GM15510 (cell line): Measurements from ENCODE around the gene ADAD2.

Experiments used
- POLR2A ChIP-seq: IDR thresholded peaks from 3 replicates; pipeline ENCODE4 v1.6.1; 2011; ENCODE audit warnings: borderline replicate concordance; ENCODE audit not compliant: insufficient read length; ENCODE audit errors: extremely low read depth

Gene ADAD2

DNA sequence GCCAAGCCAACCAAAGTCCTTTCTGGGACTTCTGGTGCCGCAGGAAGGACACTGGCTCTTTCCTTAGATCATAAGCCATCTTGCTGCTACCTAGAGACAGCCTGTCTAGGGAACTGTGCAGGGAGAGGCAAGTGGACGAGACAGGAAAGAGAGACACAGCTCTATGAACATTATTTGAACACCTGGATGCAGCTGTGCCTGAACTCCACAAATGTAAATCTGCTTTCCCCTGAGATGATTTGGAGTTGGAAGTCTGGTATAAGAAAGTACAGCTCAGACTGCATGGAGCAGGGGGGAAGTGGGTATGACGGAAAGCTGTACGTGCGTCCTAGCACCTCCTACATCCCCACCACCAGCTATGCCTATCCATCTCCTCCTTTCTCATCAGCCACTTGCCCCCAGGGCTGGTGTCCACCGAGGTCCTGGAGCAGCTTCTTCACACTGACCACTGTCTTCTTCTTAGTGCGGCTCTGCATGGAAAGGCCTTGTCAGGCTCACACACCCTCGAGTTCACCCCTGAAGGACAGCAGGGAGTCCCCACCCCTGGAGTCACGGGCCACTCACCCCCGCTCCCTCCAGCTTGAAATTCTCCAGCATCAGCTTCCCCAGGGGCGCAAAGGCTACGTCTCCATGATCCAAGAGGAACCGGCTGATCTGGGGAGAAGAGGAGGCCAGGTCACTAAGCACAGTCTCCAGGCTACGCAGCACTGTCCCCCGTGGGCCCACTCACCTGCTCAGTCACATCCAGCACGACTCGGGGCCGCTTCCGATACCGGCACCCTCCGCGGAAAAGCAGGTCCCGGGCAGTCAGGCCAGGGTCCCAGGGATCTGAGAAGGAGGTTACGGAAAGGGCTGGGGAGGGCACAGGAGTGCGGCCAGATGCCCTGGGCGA, 8.0 kb upstream of the ADAD2 start:
- no peak for TF ChIP-seq POLR2A

DNA sequence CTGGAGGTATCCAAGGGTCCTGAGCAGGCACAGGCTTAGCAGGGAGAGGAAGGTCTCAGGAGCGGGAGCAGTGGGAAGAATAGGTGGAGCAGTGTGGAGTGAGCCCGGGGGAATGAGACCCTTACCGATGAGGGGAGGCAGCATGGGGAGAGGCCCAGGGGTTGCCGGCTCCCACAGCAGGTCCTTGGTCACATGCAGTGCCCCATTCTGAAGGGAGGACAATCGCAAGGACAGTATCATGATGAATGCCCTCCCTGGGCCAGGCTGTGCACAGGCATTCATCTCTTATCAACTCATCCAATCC, 7.4 kb upstream of the ADAD2 start:
- TF ChIP-seq POLR2A = no peak

DNA sequence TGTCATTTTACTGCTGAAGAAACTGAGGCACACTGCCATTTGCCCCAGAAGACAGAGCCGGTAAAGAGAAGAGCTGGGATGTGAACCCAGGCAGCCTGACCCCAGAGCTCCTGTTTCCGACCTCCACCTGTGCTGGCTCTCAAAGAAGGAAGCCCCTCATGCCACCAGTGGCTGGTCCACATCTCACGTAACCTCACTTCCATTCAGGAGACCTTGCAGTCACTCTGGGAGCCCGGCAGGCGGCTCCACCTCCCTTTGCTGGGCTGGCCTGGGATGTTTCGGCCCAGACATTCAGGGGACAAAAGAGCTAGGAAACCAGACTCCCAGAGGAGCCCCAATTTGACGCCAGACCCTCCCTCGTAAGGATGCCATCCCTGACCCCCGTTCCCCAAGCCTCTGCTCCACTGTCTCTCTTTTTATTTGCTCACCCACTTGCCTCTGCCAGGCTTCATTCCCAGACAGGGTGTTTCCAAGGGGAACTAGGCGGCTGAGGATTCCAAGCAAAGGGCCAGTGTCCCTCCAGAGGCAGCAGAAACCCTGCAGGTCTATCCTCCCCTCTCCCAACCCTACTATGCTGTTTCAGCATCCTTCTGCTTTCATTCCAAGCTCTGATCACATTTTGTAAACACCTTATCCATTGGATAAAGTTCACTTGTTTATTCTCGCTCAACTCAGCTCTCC, 6.9 kb upstream of the ADAD2 start:
- no peak for TF ChIP-seq POLR2A

GRCh38 chr16:84184775-84185174, 6.2 kb upstream of the ADAD2 start:
- no peak for TF ChIP-seq POLR2A

GRCh38 chr16:84186685-84187437, 4.1 kb upstream of the ADAD2 start, which contains the start of gene TAF1C:
TSS of gene TAF1C (minus strand) at chr16:84187057. CDS start at chr16:84184988, 2,069 bp downstream.
- peak; percentile 80 for TF ChIP-seq POLR2A

DNA sequence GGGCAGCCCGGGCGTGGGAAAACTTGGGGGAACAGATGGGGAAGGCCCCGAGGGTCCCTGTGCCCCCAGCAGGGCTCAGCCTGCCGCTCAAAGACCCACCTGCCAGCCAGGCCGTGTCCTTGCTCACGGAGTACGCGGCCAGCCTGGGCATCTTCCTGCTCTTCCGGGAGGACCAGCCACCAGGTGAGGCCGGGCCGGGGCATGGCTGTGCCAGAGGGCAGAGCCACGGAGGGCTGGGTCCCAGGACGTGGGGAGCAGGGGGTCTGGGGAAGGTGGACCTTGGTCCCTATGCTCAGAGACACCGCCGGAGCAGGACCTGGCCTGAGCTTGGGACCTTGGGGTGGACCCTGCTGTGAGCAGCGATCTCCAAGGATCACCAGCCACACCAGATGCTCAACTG, 509 bp downstream of the ADAD2 start:
- TF ChIP-seq POLR2A = no peak

DNA sequence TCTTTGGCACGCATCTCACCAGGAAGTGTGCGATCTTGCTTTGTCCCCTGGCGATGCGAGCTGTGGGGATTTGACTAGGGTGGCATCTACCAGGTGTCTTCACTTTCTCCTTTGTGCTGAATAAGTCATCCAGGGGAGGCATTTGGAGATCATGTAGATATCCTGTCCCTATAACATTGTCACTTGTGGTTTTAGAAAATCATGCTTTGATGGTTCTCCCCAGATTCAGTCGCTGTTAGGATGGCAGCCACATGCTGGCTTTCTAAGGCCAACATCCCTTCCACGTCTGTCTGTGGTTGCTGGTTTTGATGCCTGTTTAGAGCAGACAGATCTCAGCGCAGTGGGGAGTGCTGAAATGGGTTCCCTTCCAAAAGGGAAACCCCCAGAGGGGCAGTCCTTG, 2.5 kb downstream of the ADAD2 start:
- no peak for TF ChIP-seq POLR2A

DNA sequence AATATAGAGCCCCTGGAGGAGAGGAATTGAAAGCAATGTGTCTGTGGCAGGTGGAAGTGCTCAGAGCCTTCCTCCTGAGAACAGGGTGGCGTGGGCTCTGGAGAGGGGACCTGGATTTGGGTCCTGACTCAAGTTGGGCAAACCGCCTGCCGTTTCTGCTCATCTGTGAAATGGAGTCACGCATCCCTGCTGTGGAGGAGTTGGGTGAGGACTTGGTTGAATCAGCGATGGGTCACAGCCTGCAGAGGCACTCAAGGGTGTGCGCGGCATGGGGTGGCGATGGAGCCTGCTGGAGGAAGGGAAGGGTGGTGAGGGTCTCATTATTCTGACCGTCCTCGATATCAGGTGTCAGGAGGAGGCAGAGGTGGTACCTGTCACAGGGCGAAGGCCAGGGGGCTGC, 3.1 kb downstream of the ADAD2 start:
- TF ChIP-seq POLR2A = no peak

DNA sequence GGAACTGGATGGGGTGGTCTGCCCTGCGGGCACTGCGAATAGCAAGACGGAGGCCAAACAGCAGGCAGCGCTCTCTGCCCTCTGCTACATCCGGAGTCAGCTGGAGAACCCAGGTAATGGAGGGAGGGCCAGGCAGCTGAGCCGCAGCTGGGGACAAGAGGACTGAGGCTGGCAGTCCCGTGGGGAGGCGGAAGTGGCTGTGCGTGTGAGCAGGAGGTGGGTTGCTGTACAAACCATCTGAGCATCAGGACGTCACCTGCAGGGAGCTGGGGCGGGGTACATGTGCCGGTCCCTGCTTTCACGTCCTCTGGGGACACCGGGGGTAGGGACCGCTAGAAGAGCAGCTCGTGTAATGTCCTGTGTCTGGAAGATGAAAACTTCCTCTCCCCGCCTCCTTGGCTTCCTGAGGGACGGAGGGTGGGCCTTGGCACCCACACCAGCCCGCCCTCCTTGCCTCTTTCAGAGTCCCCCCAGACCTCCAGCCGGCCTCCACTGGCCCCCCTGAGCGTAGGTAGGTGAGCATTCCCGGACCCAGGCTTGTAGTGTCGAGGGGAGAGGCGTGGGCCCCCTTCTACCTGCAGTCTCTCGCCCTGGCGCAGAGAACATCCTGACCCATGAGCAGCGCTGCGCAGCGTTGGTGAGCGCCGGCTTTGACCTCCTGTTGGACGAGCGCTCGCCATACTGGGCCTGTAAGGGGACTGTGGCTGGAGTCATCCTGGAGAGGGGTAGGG, 3.7 kb downstream of the ADAD2 start:
- TF ChIP-seq POLR2A = no peak

- no peak for TF ChIP-seq POLR2A
These were observed 4.5 kb downstream of the ADAD2 start for GRCh38 chr16:84195201-84196093.

DNA sequence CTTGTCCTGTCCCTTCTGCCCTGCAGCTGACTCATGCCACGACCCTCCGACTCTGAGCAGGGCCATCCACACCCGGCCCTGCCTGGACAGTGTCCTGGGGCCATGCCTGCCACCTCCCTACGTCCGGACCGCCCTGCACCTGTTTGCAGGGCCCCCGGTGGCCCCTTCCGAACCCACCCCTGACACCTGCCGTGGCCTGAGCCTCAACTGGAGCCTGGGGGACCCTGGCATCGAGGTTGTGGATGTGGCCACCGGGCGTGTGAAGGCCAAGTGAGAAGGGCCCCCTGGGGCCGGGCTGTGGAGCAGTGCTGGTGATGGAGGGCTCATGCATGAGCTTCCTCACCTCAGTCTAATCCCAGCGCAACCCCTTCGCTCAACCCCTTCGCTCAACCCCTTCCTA, 5.1 kb downstream of the ADAD2 start:
- TF ChIP-seq POLR2A = no peak

DNA sequence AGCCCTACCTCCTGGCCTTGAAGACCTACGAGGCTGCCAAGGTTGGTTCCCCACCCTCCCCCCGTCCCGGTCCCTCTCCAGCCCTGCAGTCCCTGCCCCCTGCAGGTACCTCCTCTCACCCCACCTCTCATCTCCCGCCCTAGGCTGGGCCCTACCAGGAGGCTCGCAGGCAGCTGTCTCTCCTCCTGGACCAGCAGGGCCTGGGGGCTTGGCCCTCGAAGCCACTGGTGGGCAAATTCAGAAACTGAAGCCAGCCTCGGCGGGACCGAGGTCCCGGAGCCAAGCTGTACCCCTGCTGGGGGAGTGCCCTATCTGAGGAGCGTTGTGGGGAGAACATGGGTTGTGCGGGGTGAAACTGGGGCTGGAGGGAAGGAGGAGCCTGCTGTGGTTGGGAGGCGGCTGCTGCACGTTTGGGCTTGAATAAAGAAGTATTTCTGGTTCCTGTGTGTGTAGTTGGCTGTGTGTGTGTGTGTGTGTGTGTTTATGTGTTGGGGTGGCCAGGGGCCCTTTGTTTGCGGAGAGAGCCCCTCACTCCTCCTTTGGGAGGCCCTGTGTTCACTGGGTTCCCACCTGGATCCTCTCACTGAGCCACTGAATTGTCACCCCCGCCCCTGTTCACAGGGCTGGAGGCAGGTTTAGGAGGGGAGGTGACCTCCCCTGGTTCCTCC, 5.9 kb downstream of the ADAD2 start:
- no peak for TF ChIP-seq POLR2A

DNA sequence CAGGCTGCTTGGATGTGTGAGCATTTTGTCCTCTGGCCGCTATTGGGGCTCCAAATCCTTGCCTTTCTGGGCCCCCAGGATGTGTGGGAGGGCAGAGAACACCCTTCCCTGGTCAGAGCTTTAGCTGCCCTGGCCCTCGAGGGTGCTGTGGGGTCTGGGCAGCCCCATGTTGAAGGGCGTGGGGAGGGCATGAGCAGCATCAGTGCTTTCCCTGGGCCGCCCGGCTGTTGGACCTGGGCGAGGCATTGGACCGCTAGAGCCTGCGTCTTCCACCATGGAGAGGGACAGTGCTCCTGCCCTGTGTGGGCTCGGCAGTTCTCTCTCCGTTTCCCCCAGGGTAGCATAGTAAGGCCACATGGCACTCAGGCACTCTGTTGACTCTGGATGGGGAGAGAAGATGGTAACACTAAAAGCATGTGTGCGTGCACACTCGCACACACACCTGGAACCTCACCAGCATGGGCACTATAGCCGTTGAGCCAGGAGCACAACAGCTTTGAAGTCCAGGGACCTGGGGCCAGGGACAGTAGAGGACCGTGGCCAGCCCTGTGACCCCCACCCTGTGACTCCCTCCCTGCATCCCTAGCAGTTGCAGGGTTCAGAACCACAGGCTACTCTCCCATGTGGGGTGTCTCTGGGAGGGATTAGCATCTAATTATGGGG, 6.6 kb downstream of the ADAD2 start:
- TF ChIP-seq POLR2A = no peak
